ENCODE measurements around the gene EZH2. TPM values are rescaled to one million over a fixed set of nuclear protein-coding genes. Genes with fewer than 3 reads are reported as not detected.

The EZH2 gene
- total RNA-seq, 3 donors from 2014 or later (not counting 1 experiment from before 2014, with no cell fraction given): 33.4 to 42.7 (median 35.8) TPM

DNA sequence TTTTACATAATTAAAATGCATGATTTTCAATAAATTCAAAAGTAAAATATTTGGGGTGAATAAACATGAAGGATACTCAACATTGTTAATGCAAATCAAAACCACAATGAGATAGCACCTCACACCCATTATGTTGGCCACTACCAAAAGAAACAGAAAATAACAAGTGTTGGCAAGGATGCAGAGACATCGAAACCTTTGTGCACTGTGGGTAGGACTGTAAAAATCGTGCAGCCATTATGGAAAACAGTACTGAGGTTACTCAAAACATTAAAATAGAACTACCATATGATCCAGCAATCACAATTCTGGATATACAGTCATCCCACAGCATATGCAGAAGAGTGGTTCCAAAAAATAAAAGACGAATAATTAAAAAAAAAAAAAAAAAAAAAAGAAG, 13.1 kb downstream of the EZH2 start:
- Histone ChIP-seq H3K36me3 (ENCODE audit: control insufficient read depth, insufficient read depth, low read length) (no peaks in the 10 kb centered on the region), H3K27me3 (ENCODE audit: control insufficient read depth, insufficient read depth, low read length) (no peaks in the 10 kb centered on the region), H3K9me3 (ENCODE audit: control insufficient read depth, insufficient read depth, low read length) (peaks cover 14% of the 10 kb centered on the region), H3K27ac (ENCODE audit: low read length) (no peak overlapping the region), H3K4me1 (ENCODE audit: control insufficient read depth, insufficient read depth, low read length) (no peaks in the 10 kb centered on the region), H3K4me3 (ENCODE audit: low read length) (no peak overlapping the region)
- Mint-ChIP-seq H3K36me3 (peaks cover 10% of the 10 kb centered on the region), H3K4me3 (no peak overlapping the region), H3K27me3 (ENCODE audit: low read depth in 2 of 2) (no peaks in the 10 kb centered on the region), H3K9me3 (peaks cover 0 to 8% of the 10 kb centered on the region in 2 donors), H3K27ac (no peak overlapping the region), H3K4me1 (peaks cover 12 to 19% of the 10 kb centered on the region in 2 donors)
- intact Hi-C loops (cut with micrococcal nuclease): no loop called here
- ATAC-seq (peak in 2 of 3 donors; percentile 44 to 57), DNase-seq (no peak)
- 59% methylated on average over 2 of the region's 3 CpGs for WGBS (ENCODE audit: insufficient coverage)
- TF ChIP-seq, protein P1, sequence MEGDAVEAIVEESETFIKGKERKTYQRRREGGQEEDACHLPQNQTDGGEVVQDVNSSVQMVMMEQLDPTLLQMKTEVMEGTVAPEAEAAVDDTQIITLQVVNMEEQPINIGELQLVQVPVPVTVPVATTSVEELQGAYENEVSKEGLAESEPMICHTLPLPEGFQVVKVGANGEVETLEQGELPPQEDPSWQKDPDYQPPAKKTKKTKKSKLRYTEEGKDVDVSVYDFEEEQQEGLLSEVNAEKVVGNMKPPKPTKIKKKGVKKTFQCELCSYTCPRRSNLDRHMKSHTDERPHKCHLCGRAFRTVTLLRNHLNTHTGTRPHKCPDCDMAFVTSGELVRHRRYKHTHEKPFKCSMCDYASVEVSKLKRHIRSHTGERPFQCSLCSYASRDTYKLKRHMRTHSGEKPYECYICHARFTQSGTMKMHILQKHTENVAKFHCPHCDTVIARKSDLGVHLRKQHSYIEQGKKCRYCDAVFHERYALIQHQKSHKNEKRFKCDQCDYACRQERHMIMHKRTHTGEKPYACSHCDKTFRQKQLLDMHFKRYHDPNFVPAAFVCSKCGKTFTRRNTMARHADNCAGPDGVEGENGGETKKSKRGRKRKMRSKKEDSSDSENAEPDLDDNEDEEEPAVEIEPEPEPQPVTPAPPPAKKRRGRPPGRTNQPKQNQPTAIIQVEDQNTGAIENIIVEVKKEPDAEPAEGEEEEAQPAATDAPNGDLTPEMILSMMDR (IDR thresholded peaks at IDR 0.05): no peak

DNA sequence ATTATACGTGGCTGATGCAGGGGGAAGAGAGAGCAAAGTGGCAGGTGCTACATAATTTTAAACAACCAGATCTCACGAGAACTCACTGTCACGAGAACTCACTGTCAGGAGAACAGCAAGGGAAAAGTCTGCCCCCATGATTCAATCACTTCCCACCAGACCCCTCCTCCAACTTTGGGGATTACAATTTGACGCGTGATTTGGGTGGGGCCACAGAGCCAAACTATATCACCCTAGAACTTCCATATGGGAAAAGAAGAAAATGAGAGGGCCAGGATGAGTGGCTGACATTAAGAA, 15.8 kb downstream of the EZH2 start:
- Histone ChIP-seq H3K27ac (ENCODE audit: low read length) (no peak overlapping the region), H3K36me3 (ENCODE audit: control insufficient read depth, insufficient read depth, low read length) (no peaks in the 10 kb centered on the region), H3K9me3 (ENCODE audit: control insufficient read depth, insufficient read depth, low read length) (peaks cover 14% of the 10 kb centered on the region), H3K27me3 (ENCODE audit: control insufficient read depth, insufficient read depth, low read length) (no peaks in the 10 kb centered on the region), H3K4me1 (ENCODE audit: control insufficient read depth, insufficient read depth, low read length) (no peaks in the 10 kb centered on the region), H3K4me3 (ENCODE audit: low read length) (no peak overlapping the region)
- H3K27me3 Mint-ChIP-seq (ENCODE audit: low read depth in 2 of 2): no peaks in the 10 kb centered on the region
- peaks cover 10% of the 10 kb centered on the region for H3K36me3 Mint-ChIP-seq
- no peak for DNase-seq
- H3K4me3 Mint-ChIP-seq: no peak overlapping the region
- H3K9me3 Mint-ChIP-seq: peaks cover 0 to 8% of the 10 kb centered on the region in 2 donors
- H3K4me1 Mint-ChIP-seq: peaks cover 27% of the 10 kb centered on the region in 2 donors
- H3K27ac Mint-ChIP-seq: peak overlapping the region; percentile 0 to 70
- WGBS (ENCODE audit: insufficient coverage): 84% methylated on average over 3 of the region's 5 CpGs
- intact Hi-C loops (cut with micrococcal nuclease): no loop called here
- TF ChIP-seq, protein P1 (IDR thresholded peaks at IDR 0.05): no peak
- ATAC-seq: no peak

DNA sequence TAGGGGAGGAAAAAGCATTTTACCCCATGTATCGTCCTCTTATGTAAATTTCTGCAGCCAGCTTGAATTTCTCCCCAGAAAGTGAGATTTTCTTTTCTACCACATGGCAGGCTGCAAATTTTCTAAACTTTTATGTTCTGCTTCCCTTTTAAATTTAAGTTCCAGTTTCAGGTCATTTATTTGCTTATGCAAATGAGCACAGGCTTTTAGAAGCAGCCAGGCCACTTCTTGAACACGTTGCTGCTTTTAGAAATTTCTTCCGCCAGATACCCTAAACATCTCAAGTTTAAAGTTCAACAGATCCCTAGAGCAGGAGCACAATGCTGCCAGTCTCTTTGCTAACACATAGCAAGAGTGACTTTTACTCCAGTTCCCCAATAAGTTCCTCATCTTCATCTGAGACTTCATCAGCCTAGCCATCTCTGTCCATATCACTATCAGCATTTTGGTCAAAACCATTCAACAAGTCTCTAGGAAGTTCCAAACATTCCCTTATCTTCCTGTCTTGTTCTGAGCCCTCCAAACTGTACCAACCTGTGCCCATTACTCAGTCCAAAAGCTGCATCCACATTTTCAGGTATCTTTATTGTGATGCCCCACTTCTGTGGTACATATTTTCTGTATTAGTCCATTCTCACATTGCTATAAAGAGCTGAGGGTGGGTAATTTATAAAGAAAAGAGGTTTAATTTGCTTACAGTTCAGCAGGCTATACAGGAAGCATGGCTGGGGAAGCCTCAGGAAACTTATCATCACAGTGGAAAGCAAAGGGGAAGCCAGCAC, 16.3 kb downstream of the EZH2 start:
- H3K27ac ChIP-seq (ENCODE audit: low read length): no peak overlapping the region
- Mint-ChIP-seq H3K4me3 (no peak overlapping the region), H3K27ac (peak overlapping the region; percentile 0 to 70), H3K4me1 (peaks cover 27 to 29% of the 10 kb centered on the region in 2 donors), H3K36me3 (peaks cover 10% of the 10 kb centered on the region), H3K27me3 (ENCODE audit: low read depth in 2 of 2) (no peaks in the 10 kb centered on the region), H3K9me3 (peaks cover 0 to 8% of the 10 kb centered on the region in 2 donors)
- TF ChIP-seq, protein P1 (IDR thresholded peaks at IDR 0.05): no peak
- no peak overlapping the region for H3K4me3 ChIP-seq (ENCODE audit: low read length)
- no peak for DNase-seq
- no peak for ATAC-seq
- peaks cover 14% of the 10 kb centered on the region for H3K9me3 ChIP-seq (ENCODE audit: control insufficient read depth, insufficient read depth, low read length)
- WGBS (ENCODE audit: insufficient coverage): 73% methylated on average over 3 of the region's 3 CpGs
- intact Hi-C loops (cut with micrococcal nuclease): no loop called here
- no peaks in the 10 kb centered on the region for H3K36me3 ChIP-seq (ENCODE audit: control insufficient read depth, insufficient read depth, low read length)
- no peaks in the 10 kb centered on the region for H3K4me1 ChIP-seq (ENCODE audit: control insufficient read depth, insufficient read depth, low read length)
- no peaks in the 10 kb centered on the region for H3K27me3 ChIP-seq (ENCODE audit: control insufficient read depth, insufficient read depth, low read length)

DNA sequence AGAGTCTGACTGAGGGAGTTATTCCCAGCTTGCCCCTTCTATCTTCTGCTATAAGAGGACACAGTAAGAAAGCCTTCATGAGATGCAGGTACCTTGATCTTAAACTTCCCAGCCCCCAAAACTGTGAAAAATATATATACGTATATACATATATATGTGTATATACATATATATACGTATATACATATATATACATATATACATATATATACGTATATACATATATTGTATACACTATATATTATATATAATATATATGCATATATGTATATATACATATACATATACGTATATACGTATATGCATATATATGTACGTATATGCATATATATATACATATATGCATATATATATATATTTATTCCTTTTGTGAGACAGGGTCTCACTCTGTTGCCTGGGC, 17.7 kb downstream of the EZH2 start:
- Mint-ChIP-seq H3K4me3 (no peak overlapping the region), H3K9me3 (peaks cover 0 to 8% of the 10 kb centered on the region in 2 donors), H3K36me3 (peaks cover 10% of the 10 kb centered on the region), H3K27ac (no peak overlapping the region), H3K4me1 (peaks cover 23 to 29% of the 10 kb centered on the region in 2 donors), H3K27me3 (ENCODE audit: low read depth in 2 of 2) (no peaks in the 10 kb centered on the region)
- DNase-seq: no peak
- H3K9me3 ChIP-seq (ENCODE audit: control insufficient read depth, insufficient read depth, low read length): peaks cover 14% of the 10 kb centered on the region
- intact Hi-C loops (cut with micrococcal nuclease): no loop called here
- no CpG with 5 or more reads among the region's 6 CpGs for WGBS (ENCODE audit: insufficient coverage)
- H3K36me3 ChIP-seq (ENCODE audit: control insufficient read depth, insufficient read depth, low read length): no peaks in the 10 kb centered on the region
- H3K4me1 ChIP-seq (ENCODE audit: control insufficient read depth, insufficient read depth, low read length): no peaks in the 10 kb centered on the region
- TF ChIP-seq, protein P1 (IDR thresholded peaks at IDR 0.05): no peak
- H3K4me3 ChIP-seq (ENCODE audit: low read length): no peak overlapping the region
- H3K27me3 ChIP-seq (ENCODE audit: control insufficient read depth, insufficient read depth, low read length): no peaks in the 10 kb centered on the region
- no peak for ATAC-seq
- no peak overlapping the region for H3K27ac ChIP-seq (ENCODE audit: low read length)
